Activated CD8-positive, alpha-beta memory T cell treated with anti-CD3 and anti-CD28 coated beads for 4 hours (primary cell): ENCODE results near the gene KIAA1191.
"Not testable (repeated sequence)": the region's sequence is repeated elsewhere in the genome, so short reads cannot be mapped to it uniquely, and the experiment has no call there.

Source experiments
- DNase-seq, 2 donors: peaks; one replicate each; pipeline ENCODE4 v3.0.0-alpha.2; 2020; ENCODE audit warnings: low read depth in 2 of 2

The KIAA1191 gene

GRCh38 chr5:176361437-176362232 is at the start of gene KIAA1191:
KIAA1191 (minus strand) TSS chr5:176361764; CDS start chr5:176359508, 2,256 bp downstream.
- peak; percentile 88 to 89 for DNase-seq

GRCh38 chr5:176410486-176411180 is 49.1 kb upstream of the KIAA1191 start:
- DNase-seq, result no peak

- DNase-seq, result no peak
These were observed 48.2 kb upstream of the KIAA1191 start for GRCh38 chr5:176409765-176410164.

GRCh38 chr5:176408590-176408989 is 47.0 kb upstream of the KIAA1191 start:
- DNase-seq, result no peak

- not testable (repeated sequence) for DNase-seq
These were observed 46.6 kb upstream of the KIAA1191 start for GRCh38 chr5:176408252-176408573.

- DNase-seq, result no peak
These were observed 46.1 kb upstream of the KIAA1191 start for GRCh38 chr5:176407456-176408251.

- no peak for DNase-seq
These were observed 45.0 kb upstream of the KIAA1191 start for GRCh38 chr5:176406436-176407052.

- no peak for DNase-seq
These were observed 44.3 kb upstream of the KIAA1191 start for GRCh38 chr5:176405656-176406435.

GRCh38 chr5:176401281-176402205 is 40.0 kb upstream of the KIAA1191 start:
- no peak for DNase-seq

- no peak for DNase-seq
These were observed 39.0 kb upstream of the KIAA1191 start for GRCh38 chr5:176400382-176401156.

GRCh38 chr5:176397736-176398420 is 36.3 kb upstream of the KIAA1191 start:
- no peak for DNase-seq

- DNase-seq, result no peak
These were observed 34.8 kb upstream of the KIAA1191 start for GRCh38 chr5:176396330-176396729.

GRCh38 chr5:176394881-176395675 is 33.5 kb upstream of the KIAA1191 start:
- DNase-seq, result no peak

- no peak for DNase-seq
These were observed 32.5 kb upstream of the KIAA1191 start for GRCh38 chr5:176394096-176394495.

GRCh38 chr5:176392526-176392925 is 31.0 kb upstream of the KIAA1191 start:
- no peak for DNase-seq

- no peak for DNase-seq
These were observed 30.4 kb upstream of the KIAA1191 start for GRCh38 chr5:176391999-176392398.

- no peak for DNase-seq
These were observed 29.9 kb upstream of the KIAA1191 start for GRCh38 chr5:176391479-176391878.
